ENCODE results near the gene TANGO6.
"Not testable (repeated sequence)": the region's sequence is repeated elsewhere in the genome, so short reads cannot be mapped to it uniquely, and the experiment has no call there.

TANGO6 gene

DNA sequence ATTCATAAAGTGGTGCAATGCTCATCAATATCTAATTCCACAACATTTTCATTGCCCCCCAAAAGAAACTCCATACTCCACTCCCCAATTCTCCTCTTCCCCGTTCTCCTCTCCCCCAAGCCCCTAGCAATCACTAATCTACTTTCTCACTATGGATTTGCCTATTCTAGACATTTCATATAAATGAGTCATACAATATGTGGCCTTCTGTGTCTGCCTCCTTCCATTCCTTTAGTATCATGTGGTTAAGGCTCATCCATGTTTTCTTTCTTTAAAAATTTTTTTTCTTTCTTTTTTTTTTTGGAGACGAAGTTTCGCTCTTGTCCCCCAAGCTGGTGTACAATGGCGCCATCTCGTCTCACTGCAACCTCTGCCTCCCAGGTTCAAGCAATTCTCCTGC lies 205.8 kb downstream of the TANGO6 start:
- Histone ChIP-seq H3K4me1 (no peaks in the 10 kb centered on the region), H3K9me3 (ENCODE audit: control insufficient read depth, low read length) (no peaks in the 10 kb centered on the region), H3K79me2 (no peaks in the 10 kb centered on the region), H3K36me3 (ENCODE audit: control insufficient read depth, insufficient read depth, low read length) (no peaks in the 10 kb centered on the region), H3K4me3 (ENCODE audit: low read depth, low read length) (no peak overlapping the region), H3K4me2 (ENCODE audit: low read length) (no peak overlapping the region), H2AFZ (no peak overlapping the region), H3K9ac (no peak overlapping the region), H3K27me3 (ENCODE audit: control insufficient read depth, insufficient read depth, low read length) (no peaks in the 10 kb centered on the region), H3K27ac (no peak overlapping the region)
- TF ChIP-seq, protein P1, sequence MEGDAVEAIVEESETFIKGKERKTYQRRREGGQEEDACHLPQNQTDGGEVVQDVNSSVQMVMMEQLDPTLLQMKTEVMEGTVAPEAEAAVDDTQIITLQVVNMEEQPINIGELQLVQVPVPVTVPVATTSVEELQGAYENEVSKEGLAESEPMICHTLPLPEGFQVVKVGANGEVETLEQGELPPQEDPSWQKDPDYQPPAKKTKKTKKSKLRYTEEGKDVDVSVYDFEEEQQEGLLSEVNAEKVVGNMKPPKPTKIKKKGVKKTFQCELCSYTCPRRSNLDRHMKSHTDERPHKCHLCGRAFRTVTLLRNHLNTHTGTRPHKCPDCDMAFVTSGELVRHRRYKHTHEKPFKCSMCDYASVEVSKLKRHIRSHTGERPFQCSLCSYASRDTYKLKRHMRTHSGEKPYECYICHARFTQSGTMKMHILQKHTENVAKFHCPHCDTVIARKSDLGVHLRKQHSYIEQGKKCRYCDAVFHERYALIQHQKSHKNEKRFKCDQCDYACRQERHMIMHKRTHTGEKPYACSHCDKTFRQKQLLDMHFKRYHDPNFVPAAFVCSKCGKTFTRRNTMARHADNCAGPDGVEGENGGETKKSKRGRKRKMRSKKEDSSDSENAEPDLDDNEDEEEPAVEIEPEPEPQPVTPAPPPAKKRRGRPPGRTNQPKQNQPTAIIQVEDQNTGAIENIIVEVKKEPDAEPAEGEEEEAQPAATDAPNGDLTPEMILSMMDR (IDR thresholded peaks at IDR 0.05), result no peak

DNA sequence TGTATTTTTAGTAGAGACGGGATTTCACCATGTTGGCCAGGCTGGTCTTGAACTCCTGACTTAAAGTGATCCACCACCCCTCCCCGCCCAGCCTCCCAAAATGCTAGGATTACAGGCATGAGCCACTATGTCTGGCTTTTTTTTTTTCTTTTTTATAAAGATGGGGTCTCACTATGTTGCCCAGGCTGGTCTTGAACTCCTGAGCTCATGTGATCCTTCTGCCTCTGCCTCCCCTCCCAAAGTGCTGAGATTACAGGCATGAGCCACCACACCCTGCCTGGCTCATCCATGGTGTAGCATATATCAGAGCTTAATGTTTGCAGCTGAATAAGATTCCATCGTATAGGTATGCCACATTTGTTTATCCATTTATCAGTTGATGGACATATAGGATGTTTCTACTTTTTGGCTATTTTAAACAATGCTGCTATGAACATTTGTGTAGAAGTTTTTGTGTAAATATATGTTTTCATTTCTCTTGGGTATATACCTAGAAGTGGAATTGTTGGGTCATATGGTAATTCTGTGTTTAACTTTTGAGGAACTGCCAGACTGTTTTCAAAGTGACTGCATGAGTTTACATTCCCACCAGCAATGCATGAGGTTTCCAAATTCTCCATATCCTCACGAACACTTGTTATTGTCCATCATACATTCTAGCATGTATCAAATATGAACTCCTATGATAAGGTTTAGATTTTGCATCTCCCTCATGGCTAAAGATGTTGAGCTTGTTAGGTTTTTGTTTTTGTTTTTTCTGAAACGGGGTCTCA lies 206.5 kb downstream of the TANGO6 start:
- H3K9me3 ChIP-seq (ENCODE audit: control insufficient read depth, low read length), result no peaks in the 10 kb centered on the region
- H3K9ac ChIP-seq, result no peak overlapping the region
- no peaks in the 10 kb centered on the region for H3K36me3 ChIP-seq (ENCODE audit: control insufficient read depth, insufficient read depth, low read length)
- H3K27me3 ChIP-seq (ENCODE audit: control insufficient read depth, insufficient read depth, low read length), result no peaks in the 10 kb centered on the region
- no peaks in the 10 kb centered on the region for H3K4me1 ChIP-seq
- no peak overlapping the region for H3K4me2 ChIP-seq (ENCODE audit: low read length)
- TF ChIP-seq, protein P1 (IDR thresholded peaks at IDR 0.05), result no peak
- H3K27ac ChIP-seq, result no peak overlapping the region
- H2AFZ ChIP-seq, result no peak overlapping the region
- H3K79me2 ChIP-seq, result no peaks in the 10 kb centered on the region
- H3K4me3 ChIP-seq (ENCODE audit: low read depth, low read length), result no peak overlapping the region

- not testable (repeated sequence) for H3K9ac ChIP-seq; H2AFZ ChIP-seq; H3K4me3 ChIP-seq (ENCODE audit: low read depth, low read length); H3K27ac ChIP-seq; H3K27me3 ChIP-seq (ENCODE audit: control insufficient read depth, insufficient read depth, low read length); H3K9me3 ChIP-seq (ENCODE audit: control insufficient read depth, low read length); H3K79me2 ChIP-seq; H3K4me1 ChIP-seq; H3K4me2 ChIP-seq (ENCODE audit: low read length); H3K36me3 ChIP-seq (ENCODE audit: control insufficient read depth, insufficient read depth, low read length)
These were observed 208.1 kb downstream of the TANGO6 start for GRCh38 chr16:69051517-69051830.

- Histone ChIP-seq H3K36me3 (ENCODE audit: control insufficient read depth, insufficient read depth, low read length) (no peaks in the 10 kb centered on the region), H2AFZ (no peak overlapping the region), H3K4me2 (ENCODE audit: low read length) (no peak overlapping the region), H3K9me3 (ENCODE audit: control insufficient read depth, low read length) (no peaks in the 10 kb centered on the region), H3K4me1 (no peaks in the 10 kb centered on the region), H3K9ac (no peak overlapping the region), H3K27ac (no peak overlapping the region), H3K4me3 (ENCODE audit: low read depth, low read length) (no peak overlapping the region), H3K79me2 (no peaks in the 10 kb centered on the region), H3K27me3 (ENCODE audit: control insufficient read depth, insufficient read depth, low read length) (no peaks in the 10 kb centered on the region)
- TF ChIP-seq, protein P1 (IDR thresholded peaks at IDR 0.05), result no peak
These were observed 211.7 kb downstream of the TANGO6 start for GRCh38 chr16:69055008-69055407.

- no peak overlapping the region for H3K27ac ChIP-seq
- no peaks in the 10 kb centered on the region for H3K27me3 ChIP-seq (ENCODE audit: control insufficient read depth, insufficient read depth, low read length)
- TF ChIP-seq, protein P1 (IDR thresholded peaks at IDR 0.05), result no peak
- H3K9me3 ChIP-seq (ENCODE audit: control insufficient read depth, low read length), result no peaks in the 10 kb centered on the region
- H2AFZ ChIP-seq, result no peak overlapping the region
- no peaks in the 10 kb centered on the region for H3K4me1 ChIP-seq
- no peaks in the 10 kb centered on the region for H3K36me3 ChIP-seq (ENCODE audit: control insufficient read depth, insufficient read depth, low read length)
- H3K79me2 ChIP-seq, result no peaks in the 10 kb centered on the region
- H3K4me2 ChIP-seq (ENCODE audit: low read length), result no peak overlapping the region
- H3K4me3 ChIP-seq (ENCODE audit: low read depth, low read length), result no peak overlapping the region
- no peak overlapping the region for H3K9ac ChIP-seq
These were observed 212.6 kb downstream of the TANGO6 start for GRCh38 chr16:69055980-69056379.
